OCI-LY7 (cell line): ENCODE measurements around the gene ZNF692. TPM values are rescaled to one million over a fixed set of nuclear protein-coding genes. Genes with fewer than 3 reads are reported as not detected.

Experiments used
- BruUV-seq: library from RNA; stranded (reverse); fragments of 400-500 nt; replicated peaks from 2 replicates; lab custom pipeline; 2021; lab: Mats Ljungman, UMichigan
- CTCF ChIA-PET: fragments of 300-600 bp; sonication (Branson Sonifier 250); formaldehyde crosslinking; loops from one replicate; lab custom pipeline; 2022; ENCODE audit warnings: antibody characterized with exemption; ENCODE audit not compliant: unreplicated experiment; lab: Charles Lee
- POLR2A ChIA-PET: fragments of 300-600 bp; sonication (Branson Sonifier 250); formaldehyde crosslinking; loops from one replicate; lab custom pipeline; 2022; ENCODE audit warnings: antibody characterized with exemption; lab: Charles Lee
- DNase-seq: peaks from one replicate; pipeline ENCODE4 v3.0.0-alpha.2; 2015; ENCODE audit warnings: low spot score
- H2AFZ ChIP-seq: fragments of 200-600 bp; sonication (generic), shearing (Covaris generic); 2 replicates; pipeline ENCODE4 v1.6.1; 2014; ENCODE audit warnings: mild to moderate bottlenecking, antibody characterized with exemption, low read length, moderate library complexity
- H3K27ac ChIP-seq: fragments of 200-600 bp; sonication (generic); 2 replicates; pipeline ENCODE4 v1.5.1; 2014; ENCODE audit warnings: mixed run types, low read depth, mild to moderate bottlenecking, moderate library complexity, low read length, inconsistent platforms; ENCODE audit not compliant: poor library complexity, severe bottlenecking
- H3K36me3 ChIP-seq: fragments of 200-600 bp; sonication (generic); 2 replicates; pipeline ENCODE4 v1.6.1; 2014; ENCODE audit warnings: mild to moderate bottlenecking, antibody characterized with exemption, low read length, moderate library complexity, mixed read lengths; ENCODE audit not compliant: insufficient read depth
- H3K4me1 ChIP-seq: fragments of 200-600 bp; sonication (generic); 2 replicates; pipeline ENCODE4 v1.5.1; 2014; ENCODE audit warnings: mild to moderate bottlenecking, low read length; ENCODE audit not compliant: insufficient read depth, poor library complexity, severe bottlenecking
- H3K4me2 ChIP-seq: fragments of 200-600 bp; sonication (generic); 2 replicates; pipeline ENCODE4 v1.6.1; 2014; ENCODE audit warnings: mild to moderate bottlenecking, low read length
- H3K4me3 ChIP-seq: fragments of 200-600 bp; sonication (generic); 2 replicates; pipeline ENCODE4 v1.5.1; 2014; ENCODE audit warnings: mild to moderate bottlenecking, low read depth, low read length; ENCODE audit not compliant: poor library complexity, severe bottlenecking
- H3K79me2 ChIP-seq: fragments of 200-600 bp; sonication (generic); 2 replicates; pipeline ENCODE4 v1.6.1; 2016; ENCODE audit warnings: low read depth, mild to moderate bottlenecking, low read length, moderate library complexity, mixed read lengths; ENCODE audit not compliant: insufficient read depth
- H3K9me2 ChIP-seq: fragments of 200-600 bp; sonication (generic); 2 replicates; pipeline ENCODE4 v1.6.1; 2016; ENCODE audit warnings: mild to moderate bottlenecking, low read length, mixed read lengths; ENCODE audit not compliant: insufficient read depth
- H3K9me3 ChIP-seq: fragments of 200-600 bp; sonication (generic); 2 replicates; pipeline ENCODE4 v1.6.1; 2014; ENCODE audit warnings: mild to moderate bottlenecking, mixed run types, low read length, mixed read lengths
- H4K20me1 ChIP-seq: fragments of 200-600 bp; sonication (generic); 2 replicates; pipeline ENCODE4 v1.6.1; 2014; ENCODE audit warnings: mild to moderate bottlenecking, antibody characterized with exemption, low read length, moderate library complexity, mixed read lengths; ENCODE audit not compliant: insufficient read depth
- CTCF ChIP-seq: fragments of 200-600 bp; sonication (generic); conservative IDR thresholded peaks from 2 replicates; pipeline ENCODE4 v1.5.1; 2014; ENCODE audit warnings: mild to moderate bottlenecking, antibody characterized with exemption, low read length, moderate library complexity, mixed read lengths
- EZH2phosphoT487 ChIP-seq: fragments of 200-600 bp; sonication (generic); IDR thresholded peaks from 2 replicates; pipeline ENCODE4 v1.6.1; 2018; ENCODE audit warnings: low read depth, borderline replicate concordance, mild to moderate bottlenecking, mixed run types, antibody characterized with exemption, low read length, moderate library complexity, mixed read lengths
- intact Hi-C: fragments of 100-400 bp; cut with micrococcal nuclease; formaldehyde crosslinking; loops from one replicate; pipeline ENCODE4 v1.10.0; 2022; ENCODE audit not compliant: unreplicated experiment
- total RNA-seq, 2 experiments: library from RNA; depleted of rRNA in 1 of 2; stranded (reverse); fragments of >200 nt in 1 of 2; shearing (Covaris generic) in 1 of 2; gene quantifications; 2 replicates each; pipeline ENCODE4 v1.2.3, GENCODE V29; 2014 to 2022

The ZNF692 gene
- total RNA-seq, 2 experiments from 2014 or later = 65.0 to 67.4 TPM

- peak overlapping the region; percentile 86 for H3K4me3 ChIP-seq
- TF ChIP-seq CTCF = no peak
- TF ChIP-seq EZH2phosphoT487 = no peak
- peaks cover 11% of the 10 kb centered on the region; the same call in 1 of the 2 replicates for H3K36me3 ChIP-seq
- no peaks in the 10 kb centered on the region for H3K9me3 ChIP-seq
- H4K20me1 ChIP-seq = no peaks in the 10 kb centered on the region
- POLR2A ChIA-PET = interaction anchor here (1.3 to 5.5 kb wide), 10 partner anchors 11 to 68 kb away, joined by 3 to 70 read pairs (median 10); partner anchors contain the start of genes PGBD2, SH3BP5L and ZNF692
- H3K4me2 ChIP-seq = peak overlapping the region; percentile 89
- H3K4me1 ChIP-seq = peaks cover 24% of the 10 kb centered on the region
- peaks cover 16% of the 10 kb centered on the region for H3K79me2 ChIP-seq
- peak; percentile 93 for DNase-seq
- CTCF ChIA-PET = interaction anchor here (1.3 kb wide), 2 partner anchors 20 kb away, joined by 7 to 8 read pairs; partner anchors contain the start of gene ZNF692
- H3K9me2 ChIP-seq = no peaks in the 10 kb centered on the region
- peak overlapping the region; percentile 74 for H3K27ac ChIP-seq
- BruUV-seq = no TSS peak
- peak overlapping the region; percentile 68 for H2AFZ ChIP-seq
- intact Hi-C loops = loop anchor here (1.0 kb wide), 5 partner anchors 12 to 215 kb away; partner anchors contain the start of gene PGBD2
Measured at GRCh38 chr1:248838357-248839167, 20.3 kb downstream of the ZNF692 start.

GRCh38 chr1:248837781-248838356 lies 21.0 kb downstream of the ZNF692 start, which contains the start of gene ZNF672:
Gene ZNF672 (plus strand): TSS chr1:248838224. CDS start chr1:248847275, 9,051 bp downstream.
- H3K9me3 ChIP-seq = no peaks in the 10 kb centered on the region
- H3K36me3 ChIP-seq = peaks cover 7% of the 10 kb centered on the region; the same call in 1 of the 2 replicates
- POLR2A ChIA-PET = interaction anchor here (1.1 to 5.5 kb wide), 13 partner anchors 11 to 68 kb away, joined by 3 to 70 read pairs (median 8); partner anchors contain the start of genes PGBD2, SH3BP5L and ZNF692
- peaks cover 16% of the 10 kb centered on the region for H3K79me2 ChIP-seq
- peak within 1 kb of the TSS; percentile 85 for H2AFZ ChIP-seq
- H3K4me3 ChIP-seq = peak within 1 kb of the TSS; percentile 86
- H3K9me2 ChIP-seq = no peaks in the 10 kb centered on the region
- intact Hi-C loops = loop anchor here (1.0 kb wide), 5 partner anchors 12 to 215 kb away; partner anchors contain the start of gene PGBD2
- H3K27ac ChIP-seq = peak within 1 kb of the TSS; percentile 74
- no TSS peak for BruUV-seq
- peak within 1 kb of the TSS; percentile 89 for H3K4me2 ChIP-seq
- DNase-seq = peak; percentile 96
- TF ChIP-seq CTCF (no peak), EZH2phosphoT487 (no peak)
- H4K20me1 ChIP-seq = no peaks in the 10 kb centered on the region
- CTCF ChIA-PET = interaction anchor here (1.0 to 1.3 kb wide), 2 partner anchors 9 to 21 kb away, joined by 3 to 7 read pairs; partner anchors contain the start of gene ZNF692
- H3K4me1 ChIP-seq = peaks cover 24% of the 10 kb centered on the region
